GOT3 (cell line): ENCODE data around the gene KIF17.

ENCODE experiments used
- DNase-seq: peaks from one replicate; lab custom pipeline; 2025; ENCODE audit warnings: mixed read lengths; lab: John Stamatoyannopoulos, UW

The KIF17 gene

DNA sequence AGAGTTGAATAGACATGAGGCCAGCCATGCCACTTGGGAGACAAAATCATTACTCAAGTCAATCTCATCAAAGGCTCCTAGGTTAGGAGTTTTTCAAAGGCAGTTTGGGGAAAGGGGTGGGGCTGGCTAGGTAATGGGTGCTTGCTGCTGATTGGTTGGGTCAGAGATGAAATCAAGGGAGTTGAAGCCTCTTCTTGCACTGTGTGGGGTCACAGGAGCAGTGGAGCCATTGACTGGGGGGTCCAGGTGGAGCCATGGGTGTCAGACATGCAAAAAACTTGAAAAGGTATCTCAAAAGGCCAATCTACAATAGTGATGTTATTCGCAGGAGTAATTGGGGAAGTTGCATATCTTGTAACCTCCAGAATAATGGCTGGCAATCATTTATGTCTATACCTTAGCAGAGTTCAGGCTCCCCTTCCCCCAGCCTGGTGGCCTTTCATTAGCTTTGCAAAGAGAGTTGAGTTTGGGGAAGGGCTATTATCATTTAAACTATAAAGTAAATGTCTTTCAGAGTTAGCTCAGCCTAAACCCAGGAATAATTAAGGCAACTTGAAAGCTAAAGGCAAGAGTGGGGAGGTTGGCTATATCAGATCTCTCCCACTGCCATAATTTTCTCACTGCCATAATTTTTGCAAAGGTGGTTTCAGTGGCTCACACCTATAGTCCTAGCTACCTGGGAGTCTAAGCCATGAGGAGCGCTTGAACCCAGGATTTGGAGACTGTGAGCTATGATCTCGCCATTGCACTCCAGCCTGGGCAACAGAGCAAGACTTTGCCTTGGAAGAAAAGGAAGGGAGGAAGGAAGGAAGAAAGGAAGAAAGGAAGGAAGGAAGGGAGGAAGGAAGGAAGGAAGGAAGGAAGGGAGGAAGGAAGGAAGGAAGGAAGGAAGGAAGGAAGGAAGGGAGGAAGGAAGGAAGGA lies 92.4 kb downstream of the KIF17 start:
- no peak for DNase-seq

GRCh38 chr1:20624709-20625108 lies 93.1 kb downstream of the KIF17 start:
- no peak for DNase-seq

DNA sequence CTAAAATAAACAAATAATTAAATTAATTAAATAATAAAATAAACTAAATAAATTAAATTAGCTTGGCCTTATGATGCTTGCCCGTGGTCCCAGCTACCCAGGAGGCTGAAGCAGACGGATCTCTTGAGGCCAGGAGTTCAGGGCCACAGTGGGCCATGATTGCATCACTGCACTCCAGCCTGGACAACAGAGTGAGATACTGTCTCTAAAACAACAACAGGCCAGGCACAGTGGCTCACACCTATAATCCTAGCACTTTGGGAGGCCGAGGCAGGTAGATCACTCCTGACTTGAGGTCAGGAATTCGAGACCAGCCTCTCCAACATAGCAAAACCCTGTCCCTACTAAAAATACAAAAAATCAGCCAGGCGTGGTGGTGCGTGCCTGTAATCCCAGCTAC lies 96.8 kb downstream of the KIF17 start:
- DNase-seq = no peak

- DNase-seq = no peak
These were observed 97.8 kb downstream of the KIF17 start for GRCh38 chr1:20619999-20620398.

DNA sequence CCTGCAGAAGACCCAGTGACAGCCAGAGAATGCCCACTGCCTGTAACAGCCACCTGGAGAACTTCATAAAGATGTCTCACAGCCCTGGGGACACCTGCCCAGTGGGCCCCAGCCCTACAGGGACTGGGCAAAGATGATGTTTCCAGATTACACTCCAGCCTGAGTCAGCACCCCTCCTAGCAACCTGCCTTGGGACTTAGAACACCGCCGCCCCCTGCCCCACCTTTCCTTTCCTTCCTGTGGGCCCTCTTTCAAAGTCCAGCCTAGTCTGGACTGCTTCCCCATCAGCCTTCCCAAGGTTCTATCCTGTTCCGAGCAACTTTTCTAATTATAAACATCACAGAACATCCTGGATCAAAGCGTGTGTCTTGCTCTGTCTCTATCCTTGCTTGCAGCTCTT lies 99.3 kb downstream of the KIF17 start:
- no peak for DNase-seq

- no peak for DNase-seq
These were observed 100.8 kb downstream of the KIF17 start for GRCh38 chr1:20616847-20617487.

DNA sequence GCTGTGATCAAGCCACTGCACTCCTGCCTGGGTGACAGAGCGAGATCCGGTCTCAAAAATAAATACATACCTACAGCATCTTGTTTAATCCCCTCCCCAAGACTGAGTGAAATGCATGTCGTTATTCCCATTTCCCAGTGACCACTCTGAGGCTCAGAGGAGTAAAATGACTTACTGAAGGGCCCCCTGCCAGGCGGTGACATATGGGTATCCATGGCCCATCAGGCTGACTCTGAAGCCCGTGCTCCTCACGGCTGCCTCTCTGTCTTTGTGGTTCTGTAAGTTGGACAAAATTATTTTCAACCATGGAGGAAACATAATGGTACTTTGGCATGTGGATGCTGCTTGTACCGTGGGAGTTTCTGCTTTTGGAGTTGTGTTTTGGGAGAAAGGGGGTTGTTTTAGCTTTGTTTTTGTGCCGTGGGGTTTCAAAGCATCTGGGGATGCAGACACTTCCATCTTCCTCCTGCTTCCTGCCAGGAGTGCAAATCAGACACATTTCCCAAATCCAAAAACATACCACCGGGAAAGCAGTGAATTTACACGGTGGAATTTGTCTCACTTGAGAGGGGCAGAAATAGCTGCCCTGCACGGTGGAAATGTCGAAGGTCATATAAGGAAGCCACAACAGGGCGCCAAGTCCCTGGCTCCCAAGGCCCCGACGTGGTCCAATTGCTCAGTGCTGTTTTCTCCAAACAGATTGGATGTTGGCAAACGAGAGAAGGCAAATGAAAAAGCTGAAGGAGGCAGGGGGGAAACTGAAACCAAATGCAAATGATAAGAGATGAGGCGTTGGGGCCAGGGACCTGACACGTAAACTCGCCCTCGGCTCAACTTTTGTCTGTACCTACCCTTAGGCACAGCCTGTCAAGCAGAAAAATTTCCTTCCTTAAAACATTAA lies 101.6 kb downstream of the KIF17 start:
- DNase-seq = no peak

DNA sequence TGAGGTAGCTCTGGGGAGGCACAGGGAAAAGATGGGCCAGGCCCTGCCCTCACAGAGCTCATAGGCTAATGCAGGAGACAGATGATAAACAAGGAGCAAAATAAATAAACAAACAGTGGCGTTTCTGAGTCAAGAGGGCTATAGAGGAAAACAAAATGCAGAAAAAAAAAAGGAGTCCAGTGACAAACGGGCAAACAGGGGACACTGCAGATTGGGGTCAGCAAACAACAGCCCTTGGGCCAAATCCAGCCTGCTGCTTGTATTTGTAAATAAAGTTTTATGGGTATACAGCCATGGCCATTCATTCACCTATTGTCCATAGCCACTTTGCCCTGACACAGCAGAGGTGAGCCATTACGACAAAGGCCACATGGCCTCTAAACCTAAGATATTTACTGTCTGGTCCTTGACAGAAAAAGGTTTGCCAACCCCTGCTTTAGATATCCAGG lies 103.7 kb downstream of the KIF17 start:
- no peak for DNase-seq
